Measurements from ENCODE around the gene CDC20B.

Gene CDC20B

DNA sequence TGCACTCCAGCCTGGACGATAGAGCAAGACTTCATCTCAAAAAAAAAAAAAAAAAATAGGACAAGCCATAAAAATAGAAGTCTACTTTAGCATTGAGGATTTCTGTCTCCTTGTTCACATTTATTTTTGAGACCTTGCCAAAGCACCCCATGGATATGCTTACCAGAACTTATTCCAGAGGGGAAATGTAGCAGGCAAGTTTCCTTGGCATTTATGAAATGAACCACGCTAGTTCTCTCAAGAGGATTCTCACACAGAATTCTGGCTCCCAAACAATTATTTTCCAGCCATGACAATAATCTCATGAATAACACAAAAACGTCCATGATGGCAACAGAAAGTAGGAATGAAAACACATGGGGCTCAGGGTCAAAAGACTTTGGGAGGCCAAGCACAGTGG lies 36.5 kb downstream of the CDC20B start:
- no peak for DNase-seq (ENCODE audit: extremely low spot score)
- CTCF ChIA-PET: no interaction called here
- no peak for TF ChIP-seq CTCF (IDR thresholded peaks at IDR 0.05; ENCODE audit: control extremely low read depth, extremely low read depth, low read depth, missing control alignments)
- POLR2A ChIA-PET: no interaction called here

GRCh38 chr5:55134053-55134722 lies 38.8 kb downstream of the CDC20B start:
- no peak for DNase-seq (ENCODE audit: extremely low spot score)
- POLR2A ChIA-PET: no interaction called here
- TF ChIP-seq CTCF (IDR thresholded peaks at IDR 0.05; ENCODE audit: control extremely low read depth, extremely low read depth, low read depth, missing control alignments): no peak
- CTCF ChIA-PET: interaction anchor here (1.6 kb wide), 1 partner anchor 190 kb away, joined by 3 read pairs; no protein-coding TSS in a partner anchor

- POLR2A ChIA-PET: no interaction called here
- no peak for DNase-seq (ENCODE audit: extremely low spot score)
- CTCF ChIA-PET: interaction anchor here (1.0 kb wide), 1 partner anchor 9 kb away, joined by 3 read pairs; no protein-coding TSS in a partner anchor
- no peak for TF ChIP-seq CTCF (IDR thresholded peaks at IDR 0.05; ENCODE audit: control extremely low read depth, extremely low read depth, low read depth, missing control alignments)
These were observed 49.6 kb downstream of the CDC20B start for GRCh38 chr5:55123365-55123764.

- no peak for DNase-seq (ENCODE audit: extremely low spot score)
- no peak for TF ChIP-seq CTCF (IDR thresholded peaks at IDR 0.05; ENCODE audit: control extremely low read depth, extremely low read depth, low read depth, missing control alignments)
- CTCF ChIA-PET: interaction anchor here (0.8 kb wide), 1 partner anchor 150 kb away, joined by 3 read pairs; no protein-coding TSS in a partner anchor
- POLR2A ChIA-PET: no interaction called here
These were observed 58.9 kb downstream of the CDC20B start for GRCh38 chr5:55114061-55114460.

- ChIA-PET CTCF (interaction anchor here (0.8 kb wide), 1 partner anchor 150 kb away, joined by 3 read pairs; no protein-coding TSS in a partner anchor), POLR2A (no interaction called here)
- TF ChIP-seq CTCF (IDR thresholded peaks at IDR 0.05; ENCODE audit: control extremely low read depth, extremely low read depth, low read depth, missing control alignments): no peak
- no peak for DNase-seq (ENCODE audit: extremely low spot score)
These were observed 59.6 kb downstream of the CDC20B start for GRCh38 chr5:55113327-55113726.

DNA sequence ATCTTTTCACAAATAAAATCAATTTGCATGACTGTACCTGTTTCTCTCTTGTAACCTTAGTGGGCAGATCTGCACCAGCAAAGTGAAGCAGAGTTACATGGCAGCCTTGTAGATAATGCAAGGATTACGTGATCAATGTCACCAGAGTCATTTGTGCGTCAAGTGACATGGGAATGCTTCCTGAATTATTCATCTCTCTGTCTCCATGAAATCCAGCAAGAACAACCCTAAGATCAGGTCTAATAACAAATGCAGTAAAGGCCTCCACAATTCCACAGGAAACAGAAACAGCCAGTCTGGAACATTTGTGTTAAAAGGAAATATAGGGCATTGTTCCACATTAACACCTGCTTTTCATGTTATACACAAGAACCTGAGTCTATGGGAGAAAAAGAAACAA lies 62.8 kb downstream of the CDC20B start:
- CTCF ChIA-PET: no interaction called here
- no peak for TF ChIP-seq CTCF (IDR thresholded peaks at IDR 0.05; ENCODE audit: control extremely low read depth, extremely low read depth, low read depth, missing control alignments)

More for the DNA sequence above, 62.8 kb downstream of the CDC20B start:
- POLR2A ChIA-PET: no interaction called here
- no peak for DNase-seq (ENCODE audit: extremely low spot score)

All from GM10248 (cell line).